HG03342 (cell line): Measurements from ENCODE around the gene ACSS3.
"Not testable (repeated sequence)": the region's sequence is repeated elsewhere in the genome, so short reads cannot be mapped to it uniquely, and the experiment has no call there.

ENCODE experiments used
- ATAC-seq: cut with Tn5 transposase; IDR thresholded peaks from one replicate; pipeline ENCODE4 v1.9.1; 2021; ENCODE audit warnings: mild to moderate bottlenecking, moderate library complexity; ENCODE audit not compliant: unreplicated experiment

ACSS3 gene

GRCh38 chr12:81166790-81167189, 88.9 kb downstream of the ACSS3 start:
- ATAC-seq = no peak

GRCh38 chr12:81167694-81168093, 89.8 kb downstream of the ACSS3 start:
- ATAC-seq = no peak

GRCh38 chr12:81168445-81168844, 90.6 kb downstream of the ACSS3 start:
- ATAC-seq = no peak

GRCh38 chr12:81170072-81170471, 92.2 kb downstream of the ACSS3 start:
- no peak for ATAC-seq

GRCh38 chr12:81172851-81173250, 95.0 kb downstream of the ACSS3 start:
- no peak for ATAC-seq

- no peak for ATAC-seq
Measured at GRCh38 chr12:81174664-81175063, 96.8 kb downstream of the ACSS3 start.

GRCh38 chr12:81176796-81177195, 98.9 kb downstream of the ACSS3 start:
- no peak for ATAC-seq

GRCh38 chr12:81181691-81182090, 103.8 kb downstream of the ACSS3 start:
- no peak for ATAC-seq

- no peak for ATAC-seq
Measured at GRCh38 chr12:81187686-81188085, 109.8 kb downstream of the ACSS3 start.

GRCh38 chr12:81196595-81196994, 118.7 kb downstream of the ACSS3 start:
- no peak for ATAC-seq

GRCh38 chr12:81200561-81200960, 122.7 kb downstream of the ACSS3 start:
- ATAC-seq = not testable (repeated sequence)

GRCh38 chr12:81203671-81204204, 125.9 kb downstream of the ACSS3 start:
- ATAC-seq = no peak

- no peak for ATAC-seq
Measured at GRCh38 chr12:81205416-81205815, 127.5 kb downstream of the ACSS3 start.

GRCh38 chr12:81206429-81206828, 128.6 kb downstream of the ACSS3 start:
- no peak for ATAC-seq

GRCh38 chr12:81207173-81207572, 129.3 kb downstream of the ACSS3 start:
- ATAC-seq = no peak

- no peak for ATAC-seq
Measured at GRCh38 chr12:81207664-81208063, 129.8 kb downstream of the ACSS3 start.

- ATAC-seq = no peak
Measured at GRCh38 chr12:81208187-81208911, 130.5 kb downstream of the ACSS3 start.

- ATAC-seq = no peak
Measured at GRCh38 chr12:81209012-81209411, 131.1 kb downstream of the ACSS3 start.

- not testable (repeated sequence) for ATAC-seq
Measured at GRCh38 chr12:81209772-81210225, 131.9 kb downstream of the ACSS3 start.

- ATAC-seq = no peak
Measured at GRCh38 chr12:81211306-81211705, 133.4 kb downstream of the ACSS3 start.

- ATAC-seq = no peak
Measured at GRCh38 chr12:81212996-81213696, 135.3 kb downstream of the ACSS3 start.

GRCh38 chr12:81216739-81217138, 138.9 kb downstream of the ACSS3 start:
- ATAC-seq = no peak
